GM21717 (cell line): ENCODE data around the gene PSMB5.

ENCODE experiments used
- ATAC-seq: cut with Tn5 transposase; IDR thresholded peaks from one replicate; pipeline ENCODE4 v1.9.1; 2021; ENCODE audit warnings: mild to moderate bottlenecking, moderate library complexity; ENCODE audit not compliant: unreplicated experiment

The PSMB5 gene

GRCh38 chr14:23045419-23046357, 11.0 kb upstream of the PSMB5 start:
- ATAC-seq, result no peak

DNA sequence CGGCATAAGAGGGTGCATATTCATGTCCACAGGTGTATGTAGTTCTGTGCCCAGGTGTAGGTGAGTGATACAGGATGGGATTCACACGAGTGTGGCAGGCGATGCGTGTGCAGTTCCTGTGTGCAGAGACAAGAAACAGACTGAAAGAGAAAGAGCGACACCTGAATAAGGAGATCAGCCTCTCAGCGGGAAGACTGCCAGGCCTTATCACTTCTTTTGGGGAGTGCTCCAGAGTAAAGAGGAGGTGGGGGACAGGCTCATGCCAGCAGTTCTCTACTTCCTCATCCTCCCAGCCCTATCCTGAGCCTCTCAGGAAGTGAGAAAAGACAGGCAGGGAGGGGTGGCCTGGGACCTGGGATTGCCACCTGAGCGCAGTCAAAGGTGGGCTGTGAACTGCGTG, 10.1 kb upstream of the PSMB5 start:
- no peak for ATAC-seq

GRCh38 chr14:23043754-23044153, 9.1 kb upstream of the PSMB5 start:
- ATAC-seq, result no peak

DNA sequence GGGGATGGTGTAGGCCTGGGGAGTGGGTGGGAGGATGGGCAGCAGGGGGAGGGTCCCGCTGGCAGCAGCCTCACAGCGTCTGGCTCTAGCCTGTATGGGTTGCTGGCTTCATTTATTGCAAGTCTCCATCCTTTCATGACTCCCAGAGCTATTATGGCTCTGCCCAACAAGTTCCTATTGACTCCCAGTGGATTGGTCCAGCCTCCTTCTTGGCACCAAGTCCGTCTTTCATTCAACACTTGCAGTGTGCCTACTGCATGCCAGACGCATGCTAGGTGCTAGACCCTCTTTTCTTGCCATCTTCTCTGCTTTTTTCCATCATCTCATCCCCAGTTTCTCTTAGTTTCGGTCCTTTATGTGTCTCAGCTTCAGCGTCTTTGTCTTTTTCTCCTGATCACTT, 8.4 kb upstream of the PSMB5 start:
- no peak for ATAC-seq

DNA sequence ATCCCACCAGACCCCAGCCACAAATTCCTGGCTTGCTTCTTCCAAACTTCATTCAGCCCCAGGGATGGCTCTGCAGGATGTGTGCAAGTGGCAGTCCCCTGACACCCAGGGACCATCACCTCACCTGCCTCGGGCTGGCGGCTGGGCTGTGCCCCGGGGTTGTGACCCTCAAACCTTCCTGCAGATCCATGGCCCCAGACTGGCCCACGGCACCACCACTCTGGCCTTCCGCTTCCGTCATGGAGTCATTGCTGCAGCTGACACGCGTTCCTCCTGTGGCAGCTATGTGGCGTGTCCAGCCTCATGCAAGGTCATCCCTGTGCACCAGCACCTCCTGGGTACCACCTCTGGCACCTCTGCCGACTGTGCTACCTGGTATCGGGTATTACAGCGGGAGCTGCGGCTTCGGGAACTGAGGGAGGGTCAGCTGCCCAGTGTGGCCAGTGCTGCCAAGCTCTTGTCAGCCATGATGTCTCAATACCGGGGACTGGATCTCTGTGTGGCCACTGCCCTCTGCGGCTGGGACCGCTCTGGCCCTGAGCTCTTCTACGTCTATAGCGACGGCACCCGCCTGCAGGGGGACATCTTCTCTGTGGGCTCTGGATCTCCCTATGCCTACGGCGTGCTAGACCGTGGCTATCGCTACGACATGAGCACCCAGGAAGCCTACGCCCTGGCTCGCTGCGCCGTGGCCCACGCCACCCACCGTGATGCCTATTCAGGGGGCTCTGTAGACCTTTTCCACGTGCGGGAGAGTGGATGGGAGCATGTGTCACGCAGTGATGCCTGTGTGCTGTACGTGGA, 7.7 kb upstream of the PSMB5 start, which contains the start of gene PSMB11:
Gene PSMB11 (plus strand): TSS at position 51 of the 804 bp plus-strand sequence. CDS start 14 bp downstream, at position 65.
- ATAC-seq, result no peak

DNA sequence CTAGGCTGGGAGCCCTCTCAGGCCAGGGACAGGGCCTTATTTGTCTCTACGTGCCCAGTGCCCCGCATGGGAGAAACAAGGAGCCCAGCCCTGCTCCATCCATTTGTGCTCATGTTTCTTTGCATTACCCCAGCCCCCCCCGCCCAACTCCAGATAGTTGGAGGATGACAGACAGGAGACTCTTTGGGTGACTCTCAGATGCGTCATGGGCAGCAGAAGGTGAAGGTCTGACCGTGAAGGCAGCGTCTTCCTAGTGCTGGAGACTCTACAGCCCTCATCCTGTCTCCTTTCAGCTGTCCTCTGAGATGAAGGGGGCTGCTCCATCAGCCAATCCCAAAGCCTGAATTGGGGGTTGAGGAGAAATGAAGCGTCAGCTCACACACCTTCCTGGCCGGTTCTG, 7.0 kb upstream of the PSMB5 start:
- no peak for ATAC-seq

- no peak for ATAC-seq
These were observed 5.4 kb upstream of the PSMB5 start for GRCh38 chr14:23040100-23040499.

- ATAC-seq, result no peak
These were observed 824 bp upstream of the PSMB5 start for GRCh38 chr14:23035303-23036144.

- no peak for ATAC-seq
These were observed 751 bp downstream of the PSMB5 start for GRCh38 chr14:23033801-23034497.

- no peak for ATAC-seq
These were observed 1.4 kb downstream of the PSMB5 start for GRCh38 chr14:23033251-23033727.

GRCh38 chr14:23030936-23031335, 3.8 kb downstream of the PSMB5 start:
- no peak for ATAC-seq

GRCh38 chr14:23028799-23029198, 5.9 kb downstream of the PSMB5 start:
- no peak for ATAC-seq

- ATAC-seq, result no peak
These were observed 9.4 kb downstream of the PSMB5 start for GRCh38 chr14:23025151-23025814.

DNA sequence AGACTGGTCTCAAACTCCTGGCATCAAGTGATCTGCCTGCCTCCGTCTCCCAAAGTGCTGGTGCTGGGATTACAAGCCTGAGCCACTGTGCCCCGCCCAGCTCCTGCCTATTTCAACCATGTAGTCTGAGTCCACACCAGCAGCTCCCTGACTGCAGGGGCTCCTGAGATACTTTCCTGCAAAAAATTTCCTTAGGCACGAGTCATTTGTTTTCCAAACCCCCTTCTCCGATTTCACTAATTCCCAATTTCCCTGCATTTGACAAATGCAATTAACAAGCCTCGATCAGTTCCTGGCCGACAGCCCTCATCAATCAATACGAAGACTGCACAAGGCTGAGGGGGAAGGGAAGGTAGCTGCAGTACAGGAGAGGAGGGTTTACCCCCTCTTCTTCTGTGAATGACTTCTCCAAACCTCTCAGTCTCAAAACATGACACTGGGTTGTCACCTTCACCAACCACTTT, 10.1 kb downstream of the PSMB5 start:
- no peak for ATAC-seq

GRCh38 chr14:23023795-23024152, 10.9 kb downstream of the PSMB5 start:
- no peak for ATAC-seq

DNA sequence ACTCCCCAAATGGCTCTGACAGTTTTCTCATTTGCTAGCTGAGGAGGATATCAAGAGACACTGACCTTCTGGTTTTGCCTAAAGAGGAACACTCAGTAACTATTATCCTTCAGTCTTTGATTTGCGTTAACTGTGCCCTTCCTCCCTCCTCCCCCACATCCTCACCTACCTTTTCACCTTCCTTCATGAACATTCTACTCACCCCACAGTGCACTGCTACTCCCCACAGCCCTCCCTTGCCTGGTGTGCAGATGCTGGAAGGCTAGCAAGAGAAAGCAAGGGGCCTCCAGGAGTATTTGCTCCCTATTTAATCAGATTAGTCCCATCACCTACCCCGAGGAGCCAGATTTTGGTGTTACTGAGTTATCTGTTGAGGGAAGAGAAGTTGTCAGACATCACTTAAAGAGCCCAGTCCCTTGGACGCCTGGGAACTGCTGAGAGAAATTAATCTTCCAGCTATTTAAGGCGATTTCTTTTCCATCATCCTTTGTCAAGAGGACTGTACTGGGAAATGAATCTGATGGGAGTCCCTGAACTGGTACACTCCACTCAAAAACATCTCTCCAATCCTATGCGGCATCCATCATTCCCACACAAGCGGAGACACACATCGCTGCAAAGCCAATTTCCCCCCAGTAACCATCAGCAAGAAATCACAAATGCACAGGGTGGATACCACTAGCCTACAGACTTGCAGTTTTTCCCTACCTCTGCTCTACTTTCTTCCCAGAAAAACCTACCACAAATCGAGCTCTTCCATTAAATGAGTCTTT, 11.5 kb downstream of the PSMB5 start:
- ATAC-seq, result no peak

DNA sequence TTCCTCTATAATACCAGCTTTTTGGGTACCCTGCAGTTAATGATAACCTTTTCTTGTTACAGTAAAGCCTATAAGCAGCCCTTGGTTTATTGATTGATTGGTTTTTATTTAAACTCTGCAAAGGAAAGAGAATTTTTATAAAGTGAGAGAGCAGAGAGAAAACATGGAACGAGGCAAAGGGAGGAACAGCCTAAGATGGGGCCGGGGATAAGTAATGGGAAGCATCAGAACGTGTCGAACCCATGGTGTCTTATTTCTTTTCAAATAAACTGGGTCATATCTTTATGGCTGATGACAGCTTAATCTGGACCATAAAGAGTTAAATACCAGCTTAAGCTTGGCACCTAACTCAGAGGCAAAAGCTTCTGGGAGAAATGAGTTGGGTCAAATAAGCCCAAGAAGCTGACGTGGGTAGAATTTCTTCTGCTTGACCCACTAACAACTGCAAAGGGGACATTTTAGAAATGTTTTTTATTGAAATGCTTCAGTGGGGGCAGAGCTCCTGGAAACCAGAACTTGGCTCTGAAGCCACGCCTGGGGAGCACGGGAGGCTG, 12.7 kb downstream of the PSMB5 start:
- ATAC-seq, result no peak

GRCh38 chr14:23021434-23021833, 13.3 kb downstream of the PSMB5 start:
- no peak for ATAC-seq
